Non-pigmented ciliary epithelial cell (primary cell): ENCODE measurements around the gene FGFBP1.

Experiments used
- DNase-seq: peaks from one replicate; pipeline ENCODE4 v3.0.0-alpha.2; 2010; ENCODE audit warnings: low read depth

The FGFBP1 gene

GRCh38 chr4:15938640-15939039, at the start of gene FGFBP1:
FGFBP1 (minus strand) TSS chr4:15938740; CDS start chr4:15936632, 2,108 bp downstream.
- no peak for DNase-seq

- no peak for DNase-seq
Measured at GRCh38 chr4:15988222-15988621, 49.7 kb upstream of the FGFBP1 start.

- DNase-seq: no peak
Measured at GRCh38 chr4:15986907-15987306, 48.4 kb upstream of the FGFBP1 start.

GRCh38 chr4:15983610-15984009, 45.1 kb upstream of the FGFBP1 start:
- DNase-seq: no peak

GRCh38 chr4:15982842-15983524, 44.4 kb upstream of the FGFBP1 start:
- no peak for DNase-seq

- DNase-seq: no peak
Measured at GRCh38 chr4:15976456-15977447, 38.2 kb upstream of the FGFBP1 start.

- no peak for DNase-seq
Measured at GRCh38 chr4:15971068-15971801, 32.7 kb upstream of the FGFBP1 start.

GRCh38 chr4:15968551-15969300, 30.2 kb upstream of the FGFBP1 start:
- no peak for DNase-seq

GRCh38 chr4:15965325-15965724, 26.8 kb upstream of the FGFBP1 start:
- DNase-seq: no peak

GRCh38 chr4:15964159-15964558, 25.6 kb upstream of the FGFBP1 start:
- no peak for DNase-seq

GRCh38 chr4:15963576-15963975, 25.0 kb upstream of the FGFBP1 start:
- no peak for DNase-seq

GRCh38 chr4:15963001-15963451, 24.5 kb upstream of the FGFBP1 start, which contains the start of gene FGFBP2:
FGFBP2 (minus strand) TSS chr4:15963175; CDS start chr4:15963129, 46 bp downstream.
- no peak for DNase-seq

- DNase-seq: no peak
Measured at GRCh38 chr4:15961781-15962510, 23.4 kb upstream of the FGFBP1 start.

- no peak for DNase-seq
Measured at GRCh38 chr4:15958562-15958961, 20.0 kb upstream of the FGFBP1 start.

GRCh38 chr4:15956179-15956850, 17.8 kb upstream of the FGFBP1 start:
- peak; percentile 10 for DNase-seq

- no peak for DNase-seq
Measured at GRCh38 chr4:15955670-15956069, 17.1 kb upstream of the FGFBP1 start.

- no peak for DNase-seq
Measured at GRCh38 chr4:15953625-15954024, 15.1 kb upstream of the FGFBP1 start.

- no peak for DNase-seq
Measured at GRCh38 chr4:15951781-15952180, 13.2 kb upstream of the FGFBP1 start.

- DNase-seq: no peak
Measured at GRCh38 chr4:15948826-15949225, 10.3 kb upstream of the FGFBP1 start.

GRCh38 chr4:15947684-15948083, 9.1 kb upstream of the FGFBP1 start:
- DNase-seq: no peak
